Stimulated activated naive CD4-positive, alpha-beta T cell (primary cell): Measurements from ENCODE around the gene NUP155.
A peak's percentile ranks its signal among the peaks of the same experiment; 100 is the strongest.
"Not testable (repeated sequence)": the region's sequence is repeated elsewhere in the genome, so short reads cannot be mapped to it uniquely, and the experiment has no call there.

Experiments used
- DNase-seq, 6 experiments: peaks; one replicate each; lab custom pipeline; 2025; lab: John Stamatoyannopoulos, UW

The NUP155 gene

DNA sequence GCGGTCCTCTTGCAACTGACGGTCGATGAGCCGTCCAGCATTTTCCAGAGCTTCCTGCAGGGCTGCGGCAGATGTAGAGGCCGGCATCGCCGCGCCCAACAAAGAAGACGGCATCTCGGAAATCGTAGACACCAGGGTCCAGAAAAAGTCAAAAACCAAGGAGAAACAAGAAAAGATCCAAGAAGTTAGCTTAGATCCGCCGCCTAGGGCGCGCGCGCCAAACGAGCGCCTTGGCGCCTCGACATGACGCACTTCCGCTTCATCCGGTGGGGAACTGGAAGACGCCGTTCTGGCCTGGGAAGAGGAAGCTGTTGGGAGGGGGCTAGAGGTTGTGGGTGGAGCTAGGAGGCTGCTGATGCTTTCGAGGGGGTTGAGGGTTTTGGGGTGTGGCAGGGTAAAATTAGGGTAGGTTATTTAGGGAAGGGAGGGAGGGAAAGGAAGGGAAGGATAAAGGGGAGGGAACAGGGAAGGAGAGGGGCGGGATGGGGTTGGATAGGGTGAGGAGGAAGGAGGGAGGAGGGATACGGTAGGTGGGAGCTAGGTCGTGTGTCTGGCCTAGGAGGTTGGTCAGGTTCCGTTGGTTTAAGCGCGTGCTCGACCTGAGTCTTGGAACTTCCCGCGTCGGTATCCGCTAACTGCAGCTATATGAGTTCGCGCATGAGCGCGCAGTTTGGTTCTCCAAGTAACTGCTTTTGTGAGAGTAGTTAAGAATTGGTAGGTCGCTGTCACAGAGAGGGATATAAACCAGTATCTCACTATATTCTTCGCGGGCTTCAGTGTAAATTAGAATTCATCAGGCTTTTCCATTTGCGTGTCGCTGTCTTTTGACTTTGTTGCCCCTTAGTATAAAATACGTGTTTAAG, at the start of gene NUP155:
NUP155 (minus strand) TSS at position 243 of the 863 bp plus-strand sequence; CDS start at position 114, 129 bp downstream.
- DNase-seq, result peak; percentile 76 to 87 (median 84)

DNA sequence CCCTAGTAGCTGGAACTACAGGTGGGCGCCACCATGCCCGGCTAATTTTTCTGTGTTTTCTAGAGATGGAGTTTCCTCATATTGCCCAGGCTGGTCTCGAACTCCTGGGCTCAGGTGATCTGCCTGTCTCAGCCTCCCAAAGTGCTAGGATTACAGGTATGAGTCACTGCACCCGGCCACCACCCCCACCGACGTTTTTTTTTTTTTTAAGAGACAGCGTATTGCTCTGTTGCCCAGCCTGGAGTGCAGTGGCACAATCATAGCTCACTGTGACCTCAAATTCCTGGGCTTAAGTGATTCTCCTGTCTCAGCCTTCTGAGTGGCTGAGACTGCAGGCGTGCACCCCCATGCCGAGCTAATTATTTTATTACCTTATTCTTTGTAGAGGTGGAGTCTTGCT, 46.4 kb upstream of the NUP155 start:
- DNase-seq, result no peak

DNA sequence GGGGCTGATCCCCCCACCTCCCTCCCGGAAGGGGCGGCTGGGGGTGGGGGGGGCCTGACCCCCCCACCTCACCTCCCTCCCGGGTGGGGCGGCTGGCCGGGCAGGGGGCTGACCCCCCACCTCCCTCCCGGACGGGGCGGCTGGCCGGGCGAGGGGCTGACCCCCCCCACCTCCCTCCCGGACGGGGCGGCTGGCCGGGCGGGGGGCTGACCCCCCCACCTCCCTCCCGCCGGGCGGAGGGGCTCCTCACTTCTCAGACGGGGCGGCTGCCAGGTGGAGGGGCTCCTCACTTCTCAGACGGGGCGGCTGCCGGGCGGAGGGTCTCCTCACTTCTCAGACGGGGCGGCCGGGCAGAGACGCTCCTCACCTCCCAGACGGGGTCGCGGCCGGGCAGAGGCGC, 44.5 kb upstream of the NUP155 start:
- DNase-seq, result not testable (repeated sequence)

DNA sequence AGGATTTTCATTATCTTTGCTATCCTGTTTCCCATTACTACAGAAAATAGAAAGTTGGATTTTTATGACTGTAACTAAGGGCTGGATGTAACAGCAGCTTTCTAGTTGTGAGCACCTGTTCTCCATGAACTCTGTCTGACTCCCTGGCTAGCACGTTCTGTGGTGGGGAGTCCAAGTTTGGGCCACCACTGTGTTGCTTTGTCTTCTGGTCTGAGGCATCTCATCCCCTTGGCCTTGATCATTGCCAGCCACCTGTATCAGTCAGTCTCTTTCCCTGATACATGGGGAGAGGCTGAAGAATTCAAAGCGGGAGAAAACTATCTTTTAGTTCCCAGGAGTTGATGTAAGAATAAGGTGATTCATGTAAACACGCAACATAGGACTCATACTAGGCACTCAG, 41.6 kb upstream of the NUP155 start:
- DNase-seq, result no peak

DNA sequence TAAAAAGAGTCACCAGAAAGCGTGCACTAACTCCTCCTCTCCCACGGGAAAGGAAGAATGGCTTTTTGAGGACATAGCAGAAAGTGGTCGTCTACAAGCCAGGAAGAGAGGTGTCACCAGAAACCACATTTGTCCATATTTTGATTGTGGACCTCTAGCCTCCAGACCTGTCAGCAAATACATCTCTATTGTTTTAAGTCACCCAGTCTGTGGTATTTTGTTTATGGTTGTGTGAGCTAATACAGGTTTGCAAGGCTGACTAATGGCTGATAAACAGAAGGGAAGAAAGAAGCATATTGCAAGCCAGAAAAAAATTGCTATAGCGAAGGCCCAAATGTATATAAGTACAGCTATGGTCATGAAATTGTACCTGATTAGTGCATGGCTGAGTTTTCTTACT, 29.6 kb upstream of the NUP155 start:
- DNase-seq, result no peak

DNA sequence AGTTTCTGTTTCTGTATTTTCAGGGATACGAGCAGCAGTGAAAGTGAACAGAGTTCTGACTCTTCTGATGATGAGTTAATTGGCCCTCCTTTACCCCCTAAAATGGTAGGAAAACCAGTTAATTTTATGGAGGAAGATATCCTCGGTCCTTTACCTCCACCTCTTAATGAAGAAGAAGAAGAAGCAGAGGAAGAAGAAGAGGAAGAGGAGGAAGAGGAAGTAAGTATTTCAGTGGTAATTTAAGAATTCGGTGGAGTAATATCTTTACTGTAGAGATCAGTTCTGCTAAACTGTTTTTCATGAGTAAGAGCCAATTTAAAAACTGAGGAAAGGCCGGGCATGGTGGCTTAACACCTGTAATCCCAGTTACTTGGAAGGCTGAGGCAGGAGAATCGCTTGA, 25.4 kb upstream of the NUP155 start:
- DNase-seq, result no peak

DNA sequence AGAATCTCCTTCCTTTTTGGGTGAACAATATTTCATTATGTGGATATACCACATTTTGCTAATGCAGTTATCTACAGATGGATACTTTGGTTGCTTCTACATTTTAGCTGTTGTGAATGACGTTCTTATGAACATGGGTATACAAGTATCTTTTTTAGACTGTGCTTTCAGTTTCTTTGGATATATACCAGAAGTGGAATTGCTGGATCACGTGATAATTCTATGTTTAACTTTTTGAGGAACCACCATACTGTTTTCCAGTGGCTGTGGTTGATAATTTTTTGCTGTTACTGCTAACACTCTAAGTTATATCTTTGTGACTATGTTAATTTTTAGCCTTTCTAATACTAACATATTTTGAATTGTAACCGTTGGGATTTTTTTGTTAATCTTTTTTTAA, 20.7 kb upstream of the NUP155 start:
- no peak for DNase-seq

DNA sequence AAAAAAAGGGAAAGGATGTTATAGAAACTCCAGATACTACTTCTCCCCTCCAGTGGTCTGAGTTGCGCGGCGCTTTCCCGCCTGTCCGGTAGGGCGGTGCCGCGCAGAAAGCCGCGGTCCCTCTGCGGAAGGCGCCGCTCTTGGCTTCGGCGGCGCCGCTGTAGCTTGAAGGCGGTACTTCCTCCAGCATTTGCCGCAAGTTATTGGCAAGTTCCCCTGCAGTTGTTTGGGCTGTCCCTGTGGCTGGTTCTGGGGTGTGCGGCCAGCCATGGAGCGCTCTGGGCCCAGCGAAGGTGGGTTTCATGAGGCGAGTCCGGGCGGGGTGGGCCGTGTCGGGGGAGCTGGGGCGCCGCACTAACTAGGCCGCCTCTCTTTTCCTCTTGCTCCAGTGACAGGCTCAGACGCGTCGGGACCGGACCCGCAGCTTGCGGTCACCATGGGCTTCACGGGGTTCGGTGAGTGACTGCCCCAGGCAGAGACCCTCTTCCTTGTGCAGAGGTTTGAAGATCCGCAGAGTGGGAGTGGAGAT, 8.3 kb upstream of the NUP155 start, which contains the start of gene WDR70:
WDR70 (plus strand) TSS at position 219 of the 529 bp plus-strand sequence; CDS start at position 269, 50 bp downstream.
- DNase-seq, result peak; percentile 13 to 65 (median 55)

DNA sequence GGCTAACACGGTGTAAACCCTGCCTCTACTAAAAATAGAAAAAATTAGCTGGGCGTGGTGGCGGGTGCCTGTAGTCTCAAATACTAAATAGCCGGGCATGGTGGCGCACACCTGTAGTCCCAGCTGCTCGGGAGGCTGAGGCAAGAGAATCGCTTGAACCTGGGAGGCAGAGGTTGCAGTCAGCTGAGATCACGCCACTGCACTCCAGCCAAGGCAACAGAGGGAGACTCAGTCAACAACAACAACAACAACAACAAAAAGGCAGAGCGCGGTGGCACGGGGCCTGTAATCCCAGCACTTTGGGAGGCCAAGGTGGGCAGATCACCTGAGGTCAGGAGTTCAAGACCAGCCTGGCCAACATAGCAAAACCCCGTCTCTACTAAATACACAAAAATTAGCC, 7.2 kb upstream of the NUP155 start:
- DNase-seq, result not testable (repeated sequence)

DNA sequence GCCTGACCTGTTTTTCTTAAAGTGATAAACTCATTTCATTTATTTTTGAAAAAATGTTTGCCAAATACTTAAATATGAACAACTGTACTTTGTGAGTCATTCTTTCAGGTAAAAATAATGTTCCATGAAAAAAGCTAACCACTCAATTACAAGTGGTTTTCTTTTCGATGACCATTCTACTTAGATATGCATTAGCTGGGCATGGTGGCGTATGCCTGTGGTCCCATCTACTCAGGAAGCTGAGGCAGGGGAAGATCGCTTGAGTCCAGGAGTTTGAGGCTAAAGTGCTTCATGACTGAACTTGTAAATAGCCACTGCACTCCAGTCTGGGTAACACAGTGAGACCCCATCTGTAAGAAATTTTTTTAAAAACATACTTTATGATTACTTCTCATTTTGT, 4.2 kb upstream of the NUP155 start:
- DNase-seq, result no peak

DNA sequence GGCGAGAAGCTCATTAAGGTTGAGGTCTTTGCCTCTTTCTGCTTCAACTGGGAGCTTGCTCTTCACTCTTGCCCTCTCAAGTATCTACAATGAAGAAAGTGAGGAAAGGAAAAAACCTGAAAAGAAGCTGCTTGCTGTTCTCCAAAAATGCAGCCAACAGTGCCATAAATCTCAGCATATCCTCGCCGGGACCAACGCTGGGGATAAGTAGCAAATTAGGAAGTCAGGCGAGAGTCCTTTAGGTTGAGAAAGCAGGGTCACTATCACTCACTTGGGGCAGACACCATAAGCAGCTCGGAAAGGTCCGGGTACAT, 399 bp downstream of the NUP155 start:
- DNase-seq, result no peak

DNA sequence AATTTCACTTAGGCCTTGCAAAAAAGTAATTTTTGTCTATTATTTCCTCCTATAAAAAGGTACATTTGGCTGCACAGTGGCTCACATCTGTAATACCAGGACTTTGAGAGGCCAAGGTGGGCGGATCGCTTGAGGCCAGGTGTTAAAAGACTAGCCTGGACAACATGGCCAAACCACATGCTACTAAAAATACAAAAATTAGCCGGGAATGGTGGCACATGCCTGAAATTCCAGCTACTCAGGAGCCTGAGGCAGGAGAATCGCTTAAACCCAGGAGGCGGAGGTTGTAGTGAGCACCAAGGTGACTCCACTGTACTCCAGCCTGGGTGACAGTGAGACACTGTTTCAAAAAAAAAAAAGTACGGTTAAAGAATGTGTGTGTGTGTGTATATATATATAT, 15.7 kb downstream of the NUP155 start:
- no peak for DNase-seq

DNA sequence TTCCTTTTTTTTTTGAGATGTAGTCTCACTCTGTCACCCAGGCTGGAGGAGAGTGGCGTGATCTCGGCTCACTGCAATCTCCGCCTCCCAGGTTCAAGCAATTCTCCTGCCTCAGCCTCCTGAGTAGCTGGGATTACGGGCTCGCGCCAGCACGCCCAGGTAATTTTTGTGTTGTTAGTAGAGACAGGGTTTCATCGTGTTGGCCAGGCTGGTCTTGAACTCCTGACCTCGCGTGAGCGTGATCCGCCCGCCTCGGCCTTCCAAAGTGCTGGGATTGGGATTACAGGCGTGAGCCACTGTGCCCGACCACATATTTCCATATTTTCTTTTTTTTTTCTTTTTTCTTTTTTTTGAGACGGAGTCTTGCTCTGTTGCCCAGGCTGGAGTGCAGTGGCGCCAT, 28.2 kb downstream of the NUP155 start:
- not testable (repeated sequence) for DNase-seq

DNA sequence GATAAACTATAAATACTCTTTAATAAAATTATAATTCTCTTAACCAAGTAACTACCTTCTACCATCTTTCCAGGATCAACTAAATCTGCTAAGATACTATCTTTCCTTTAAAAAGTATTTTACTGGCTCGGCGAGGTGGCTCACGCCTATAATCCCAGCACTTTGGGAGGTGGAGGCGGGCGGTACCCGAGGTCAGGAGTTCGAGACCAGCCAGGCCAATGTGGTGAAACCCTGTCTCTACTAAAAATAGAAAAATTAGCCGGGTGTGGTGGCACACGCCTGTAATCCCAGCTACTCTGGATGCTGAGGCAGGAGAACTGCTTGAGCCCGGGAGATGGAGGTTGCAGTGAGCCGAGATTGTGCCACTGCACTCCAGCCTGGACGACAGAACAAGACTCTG, 36.2 kb downstream of the NUP155 start:
- DNase-seq, result not testable (repeated sequence)

DNA sequence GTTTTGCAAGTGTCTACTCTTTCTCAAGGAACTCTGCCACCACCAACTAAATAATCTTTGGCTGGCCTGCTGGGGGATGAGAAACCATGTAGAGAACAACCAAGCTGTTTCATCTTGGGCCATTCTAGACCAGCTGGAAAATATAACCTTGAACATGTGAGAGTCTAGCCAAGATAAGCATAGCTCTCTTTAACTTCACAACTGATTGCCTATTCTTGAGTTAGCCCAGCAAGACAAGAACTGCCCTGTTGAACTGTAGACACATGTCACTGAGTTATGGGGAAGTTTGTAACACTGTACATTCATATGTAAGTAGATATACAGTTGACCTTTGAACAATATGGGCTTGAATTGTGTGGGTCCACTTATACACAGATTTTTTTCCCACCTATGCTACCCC, 44.4 kb downstream of the NUP155 start:
- DNase-seq, result no peak

DNA sequence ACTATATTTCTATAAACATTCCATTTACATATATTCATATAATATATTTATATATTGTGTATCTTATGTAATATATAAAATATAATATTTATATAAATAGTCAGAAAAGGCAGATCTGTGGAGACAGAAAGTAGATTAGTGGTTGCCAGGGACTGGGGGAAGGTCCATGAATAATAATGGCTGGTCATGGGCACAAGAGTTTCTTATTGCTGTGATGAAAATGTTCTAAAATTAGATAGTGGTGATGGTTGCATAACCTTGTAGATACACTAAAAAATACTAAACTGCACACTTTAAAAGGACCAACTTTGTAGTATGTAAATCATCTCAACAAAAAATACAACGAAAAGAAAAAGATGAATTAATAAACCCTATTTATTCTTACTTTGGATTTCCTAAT, 47.3 kb downstream of the NUP155 start:
- DNase-seq, result no peak

DNA sequence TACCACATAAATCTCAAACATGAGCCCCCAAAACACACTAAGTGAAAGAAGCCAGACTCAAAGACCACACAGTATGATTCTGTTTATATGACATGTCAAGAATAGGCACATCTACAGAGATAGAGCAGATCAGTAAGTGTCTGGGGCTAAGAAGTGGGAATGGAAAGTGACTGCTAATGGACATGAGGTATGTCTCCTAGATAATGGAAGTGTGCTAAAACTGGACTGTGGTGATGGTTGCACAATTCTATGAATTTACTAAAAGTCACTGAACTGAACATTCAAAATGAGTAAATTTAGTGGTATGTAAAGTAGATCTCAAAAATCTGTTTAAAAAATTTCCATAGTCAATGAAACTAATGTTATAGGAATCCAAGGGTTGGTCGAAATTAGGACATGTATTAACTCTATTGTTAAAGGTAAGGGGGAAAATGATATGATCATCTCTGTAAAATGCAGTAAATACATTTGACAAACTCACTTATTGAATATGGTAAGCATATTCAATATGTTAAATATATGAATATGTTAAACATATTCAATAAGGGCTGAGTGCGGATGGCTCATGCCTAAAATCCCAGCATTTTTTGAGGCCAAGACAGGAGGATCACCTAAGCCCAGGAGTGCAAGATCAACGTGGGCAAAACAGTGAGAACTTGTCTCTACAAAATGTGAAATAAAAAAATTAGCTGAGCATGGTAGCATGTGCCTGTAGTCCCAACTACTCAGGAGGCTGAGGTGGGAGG, 51.7 kb downstream of the NUP155 start:
- no peak for DNase-seq

DNA sequence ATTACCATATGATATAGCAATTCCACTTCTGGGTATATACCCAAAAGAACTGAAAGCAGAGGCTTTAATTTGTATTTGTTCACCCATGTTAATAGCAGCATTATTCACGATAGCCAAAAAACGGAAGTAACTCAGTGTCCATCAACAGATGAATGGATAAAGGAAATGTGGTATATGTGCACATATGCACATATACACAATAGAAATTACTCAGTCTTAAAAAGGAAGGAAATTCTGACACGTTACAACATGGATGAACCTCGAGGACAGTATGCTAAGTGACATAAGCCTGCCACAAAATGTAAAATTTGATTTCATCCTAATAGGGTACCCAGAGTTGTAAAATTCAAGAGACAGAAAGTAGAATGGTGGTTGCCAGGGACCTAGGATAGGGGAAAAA, 54.9 kb downstream of the NUP155 start:
- no peak for DNase-seq

DNA sequence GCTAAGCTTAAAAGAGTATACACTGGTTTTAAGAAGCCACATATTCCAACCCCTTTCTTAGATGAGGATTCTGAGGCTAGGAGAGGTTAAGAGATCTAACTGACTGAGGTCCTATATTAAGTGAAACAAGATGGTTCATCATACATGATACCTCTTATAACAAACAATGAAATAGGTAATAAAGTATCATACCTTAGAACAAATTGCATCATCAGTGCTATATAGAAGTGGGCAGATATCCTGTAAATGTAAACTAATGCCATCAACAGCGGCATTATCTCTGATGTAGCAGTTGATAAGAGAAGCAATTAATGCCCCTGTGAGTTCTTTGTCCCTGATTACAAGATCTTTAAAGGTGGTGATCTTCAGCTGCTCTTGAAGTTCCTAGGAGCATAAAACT, 60.5 kb downstream of the NUP155 start:
- DNase-seq, result no peak

DNA sequence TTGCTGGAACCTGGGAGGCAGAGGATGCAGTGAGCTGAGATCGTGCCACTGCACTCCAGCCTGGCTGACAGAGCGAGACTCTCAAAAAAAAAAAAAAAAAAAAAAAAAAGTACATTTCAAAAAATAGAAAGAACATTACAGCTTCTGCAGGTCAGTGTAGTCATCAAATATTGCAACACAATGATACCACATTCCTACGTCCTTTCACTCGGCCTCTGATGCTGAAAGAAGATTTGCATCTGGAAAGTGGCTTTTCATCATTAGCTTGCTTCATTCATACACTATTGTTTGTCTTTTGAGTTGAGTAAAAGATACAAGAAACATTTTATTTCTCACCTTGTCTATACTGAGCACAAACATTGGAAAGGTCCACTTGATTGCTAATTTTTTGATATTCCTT, 62.1 kb downstream of the NUP155 start:
- DNase-seq, result no peak

DNA sequence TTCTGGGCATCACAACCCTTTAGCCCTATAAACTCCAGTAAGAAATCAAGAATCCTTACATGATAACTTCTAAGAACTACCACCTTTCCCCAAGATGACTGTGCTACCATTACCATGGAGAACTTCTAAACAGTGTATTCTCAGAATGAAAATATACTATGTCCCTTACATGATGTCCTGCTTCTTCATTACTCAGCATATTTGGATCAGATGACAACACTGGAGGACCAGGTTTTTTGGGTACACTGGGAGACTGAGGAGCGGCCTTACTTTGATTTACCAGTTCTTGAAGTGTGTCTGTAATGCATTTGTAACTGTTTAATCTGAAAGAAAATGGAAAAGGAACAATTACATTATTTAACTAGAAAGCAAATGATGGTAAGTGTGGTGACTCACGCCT, 66.0 kb downstream of the NUP155 start:
- no peak for DNase-seq

DNA sequence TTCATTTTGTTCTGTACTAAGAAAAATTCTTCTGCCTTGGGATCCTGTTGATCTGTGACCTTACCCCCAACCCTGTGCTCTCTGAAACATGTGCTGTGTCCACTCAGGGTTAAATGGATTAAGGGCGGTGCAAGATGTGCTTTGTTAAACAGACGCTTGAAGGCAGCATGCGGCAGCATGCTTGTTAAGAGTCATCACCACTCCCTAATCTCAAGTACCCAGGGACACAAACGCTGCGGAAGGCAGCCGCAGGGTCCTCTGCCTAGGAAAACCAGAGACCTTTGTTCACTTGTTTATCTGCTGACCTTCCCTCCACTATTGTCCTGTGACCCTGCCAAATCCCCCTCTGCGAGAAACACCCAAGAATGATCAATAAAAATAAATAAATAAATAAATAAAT, 74.6 kb downstream of the NUP155 start:
- DNase-seq, result not testable (repeated sequence)

DNA sequence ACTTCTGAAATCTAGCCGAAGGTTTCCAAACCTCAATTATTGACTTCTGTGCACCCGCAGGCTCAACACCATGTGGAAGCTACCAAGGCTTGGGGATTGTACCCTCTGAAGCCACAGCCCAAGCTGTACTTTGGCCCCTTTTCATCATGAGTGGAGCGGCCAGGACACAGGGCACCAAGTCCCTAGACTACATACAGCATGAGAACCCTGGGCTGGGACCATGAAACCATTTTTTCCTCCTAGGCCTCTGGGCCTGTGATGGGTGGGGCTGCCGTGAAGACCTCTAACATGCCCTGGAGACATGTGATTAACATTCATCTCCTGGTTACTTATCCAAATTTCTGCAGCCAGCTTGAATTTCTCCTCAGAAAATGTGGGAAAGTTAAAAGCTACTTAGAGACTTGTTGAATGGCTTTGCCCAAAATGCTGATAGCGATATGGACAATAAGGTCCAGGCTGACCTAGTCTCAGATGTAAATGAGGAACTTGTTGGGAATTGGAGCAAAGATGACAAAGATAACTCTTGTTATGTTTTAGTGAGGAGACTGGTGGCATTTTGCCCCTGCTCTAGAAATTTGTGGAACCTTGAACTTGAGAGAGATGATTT, 87.6 kb downstream of the NUP155 start:
- no peak for DNase-seq
